Endothelial cell of umbilical vein (primary cell): ENCODE measurements around the gene NXPE3. TPM values are rescaled to one million over a fixed set of nuclear protein-coding genes. Genes with fewer than 3 reads are reported as not detected.

Experiments used
- BruUV-seq: library from RNA; stranded (reverse); fragments of 400-500 nt; replicated peaks from 2 replicates; lab custom pipeline; 2021; lab: Mats Ljungman, UMichigan
- CTCF ChIA-PET: fragments of 300-600, 350-600 bp; sonication (Branson Sonifier 250); formaldehyde crosslinking; loops from one replicate; lab custom pipeline; 2021; ENCODE audit warnings: antibody characterized with exemption, inconsistent platforms; lab: Charles Lee
- POLR2A ChIA-PET: fragments of 300-600, 350-600 bp; sonication (Branson Sonifier 250); formaldehyde crosslinking; loops from one replicate; lab custom pipeline; 2021; ENCODE audit warnings: antibody characterized with exemption, inconsistent platforms; lab: Charles Lee
- DNase-seq: peaks from one replicate; pipeline ENCODE4 v3.0.0-alpha.2; 2011; ENCODE audit warnings: low read depth, low spot score
- FAIRE-seq: peaks from 2 replicates; lab custom pipeline; 2011; peaks lifted over from hg19 to GRCh38; lab: Jason Lieb, UNC
- H2AFZ ChIP-seq: 2 replicates; pipeline ENCODE4 v1.6.0; 2012; ENCODE audit warnings: low read depth, low read length, control low read depth, inconsistent platforms
- H3K27ac ChIP-seq: 2 replicates; pipeline ENCODE4 v1.5.1; 2011; ENCODE audit warnings: low read depth, mild to moderate bottlenecking, control low read depth, low read length, moderate library complexity; ENCODE audit not compliant: insufficient read depth
- H3K27me3 ChIP-seq, 2 experiments: 2 replicates each; pipeline versions ENCODE4 v1.6.0 to v1.6.1; 2011; ENCODE audit warnings: low read length in 2 of 2, mixed read lengths in 1 of 2; ENCODE audit not compliant: control insufficient read depth in 2 of 2, insufficient read depth in 2 of 2
- H3K36me3 ChIP-seq, 2 experiments: 2 replicates in 1 of 2; 3 replicates in 1 of 2; pipeline ENCODE4 v1.5.1; 2011; ENCODE audit warnings: low read length in 2 of 2, mild to moderate bottlenecking in 1 of 2, moderate library complexity in 1 of 2; ENCODE audit not compliant: control insufficient read depth in 2 of 2, insufficient read depth in 2 of 2; ENCODE audit errors: extremely low read depth in 1 of 2
- H3K4me1 ChIP-seq: 3 replicates; pipeline ENCODE4 v1.5.1; 2011; ENCODE audit warnings: mild to moderate bottlenecking, low read length; ENCODE audit not compliant: control insufficient read depth, insufficient read depth; ENCODE audit errors: extremely low read depth
- H3K4me2 ChIP-seq: 2 replicates; pipeline ENCODE4 v1.6.1; 2011; ENCODE audit warnings: low read length, control low read depth, mixed read lengths; ENCODE audit not compliant: insufficient read depth
- H3K4me3 ChIP-seq, 3 experiments: fragments of 200-600 bp in 1 of 3; sonication (generic), shearing (Covaris generic) in 1 of 3; replicated peaks in 1 of 3; 2 replicates each; pipeline ENCODE4 v1.5.1; 2011 to 2016; ENCODE audit warnings: control low read depth in 3 of 3, low read length in 3 of 3, mild to moderate bottlenecking in 2 of 3, inconsistent platforms in 1 of 3, low read depth in 1 of 3, moderate library complexity in 1 of 3; ENCODE audit not compliant: insufficient read depth in 1 of 3
- H3K79me2 ChIP-seq: 2 replicates; pipeline ENCODE4 v1.6.0; 2012; ENCODE audit warnings: low read length, inconsistent platforms; ENCODE audit not compliant: control insufficient read depth, insufficient read depth
- H3K9ac ChIP-seq: replicated peaks from 2 replicates; pipeline ENCODE3; 2011; ENCODE audit warnings: low read length, control low read depth; ENCODE audit not compliant: insufficient read depth; ENCODE audit errors: extremely low read depth
- H3K9me1 ChIP-seq: replicated peaks from 3 replicates; pipeline ENCODE4 v1.6.0; 2011; ENCODE audit warnings: mild to moderate bottlenecking, low read length; ENCODE audit not compliant: control insufficient read depth, insufficient read depth; ENCODE audit errors: extremely low read depth
- H3K9me3 ChIP-seq: replicated peaks from 2 replicates; pipeline ENCODE4 v1.5.1; 2012; ENCODE audit warnings: low read length, inconsistent platforms; ENCODE audit not compliant: control insufficient read depth, insufficient read depth
- H4K20me1 ChIP-seq: replicated peaks from 2 replicates; pipeline ENCODE3; 2011; ENCODE audit warnings: mild to moderate bottlenecking, low read length; ENCODE audit not compliant: control insufficient read depth, insufficient read depth; ENCODE audit errors: extremely low read depth
- EZH2 ChIP-seq: IDR thresholded peaks from 2 replicates; pipeline ENCODE4 v1.6.1; 2012; ENCODE audit warnings: borderline replicate concordance, low read depth, mild to moderate bottlenecking, moderate library complexity, low read length, inconsistent platforms; ENCODE audit not compliant: severe bottlenecking
- FOS ChIP-seq: IDR thresholded peaks from 2 replicates; pipeline ENCODE4 v1.6.1; 2011; ENCODE audit warnings: mild to moderate bottlenecking, low read length, moderate library complexity, borderline replicate concordance; ENCODE audit not compliant: insufficient read depth
- GATA2 ChIP-seq: IDR thresholded peaks from 2 replicates; pipeline ENCODE4 v1.7.0; 2011; ENCODE audit warnings: low read depth, mild to moderate bottlenecking, moderate library complexity, mixed read lengths, low read length; ENCODE audit not compliant: insufficient read length, insufficient read depth
- JUN ChIP-seq: IDR thresholded peaks from 2 replicates; pipeline ENCODE4 v1.6.1; 2011; ENCODE audit warnings: borderline replicate concordance, low read depth; ENCODE audit not compliant: insufficient read length, insufficient read depth
- MYC ChIP-seq: IDR thresholded peaks from one replicate; pipeline ENCODE4 v1.6.1; 2011; ENCODE audit warnings: mild to moderate bottlenecking, low read depth, low read length
- POLR2A ChIP-seq: IDR thresholded peaks from 2 replicates; pipeline ENCODE4 v1.6.1; 2012; ENCODE audit warnings: low read depth, mild to moderate bottlenecking, control low read depth, low read length
- POLR2AphosphoS5 ChIP-seq: IDR thresholded peaks from 2 replicates; pipeline ENCODE4 v1.6.1; 2012; ENCODE audit warnings: low read depth, mild to moderate bottlenecking, control low read depth, low read length, moderate library complexity; ENCODE audit not compliant: insufficient read depth
- dilution Hi-C: fragments of 300-500 bp; cut with MboI; formaldehyde crosslinking; loops from one replicate; pipeline ENCODE4 v1.15.0; 2019; ENCODE audit warnings: low sequenced_read_pairs; ENCODE audit not compliant: extremely low pct_ligation_motif_present
- intact Hi-C: fragments of 100-400 bp; cut with micrococcal nuclease; formaldehyde crosslinking; loops from one replicate; pipeline ENCODE4 v1.10.0; 2022
- polyA plus RNA-seq, 4 experiments: library from polyadenylated mRNA; depleted of rRNA in 3 of 4; stranded (reverse) in 3 of 4; unstranded in 1 of 4; fragments of >200 nt; gene quantifications; 2 replicates each; pipeline versions ENCODE4 v1.2.1 to v1.2.3, GENCODE V29; 2011 to 2012; ENCODE audit warnings: missing spikeins in 1 of 4
- total RNA-seq: library from RNA; stranded (reverse); gene quantifications from 2 replicates; pipeline ENCODE4 v1.2.3, GENCODE V29; 2021
- TF ChIP-seq, protein P1 (sequence below), 2 donors: IDR thresholded peaks; 1 replicate in 1 of 2; 2 replicates in 1 of 2; pipeline ENCODE4 v1.5.1; 2011; ENCODE audit warnings: low read length in 2 of 2, mild to moderate bottlenecking in 2 of 2, moderate library complexity in 2 of 2, control low read depth in 1 of 2, inconsistent platforms in 1 of 2, low read depth in 1 of 2; ENCODE audit not compliant: insufficient read depth in 1 of 2; ENCODE audit errors: extremely low read depth in 1 of 2
- TF ChIP-seq, protein P2 (sequence below): IDR thresholded peaks from 2 replicates; pipeline ENCODE4 v1.6.1; 2011; ENCODE audit not compliant: insufficient read depth, insufficient read length

NXPE3 gene
- total and polyA plus RNA-seq, 2 donors (not counting 3 experiments of a cell fraction or from before 2014, with no cell fraction given): 13.7 to 20.3 TPM

DNA sequence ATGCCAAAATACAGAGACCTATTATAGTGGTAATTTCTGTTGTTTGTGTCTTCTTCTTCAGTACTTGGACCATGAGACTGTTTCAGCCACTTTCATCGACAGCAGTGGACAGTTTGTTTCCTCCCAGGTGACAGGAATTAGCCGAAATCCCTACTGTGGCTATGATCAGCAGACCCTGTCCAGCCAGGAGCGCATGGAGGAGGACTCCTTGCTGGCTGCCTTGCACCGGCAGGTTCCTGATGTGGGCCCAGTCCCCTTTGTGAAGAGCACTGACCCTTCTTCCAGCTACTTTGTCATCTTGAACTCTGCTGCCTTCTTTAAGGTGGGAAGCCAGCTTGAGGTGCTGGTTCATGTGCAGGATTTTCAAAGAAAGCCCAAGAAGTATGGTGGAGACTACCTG, 22.2 kb downstream of the NXPE3 start:
- CTCF ChIA-PET: interaction anchor here (1.2 to 7.0 kb wide), 4 partner anchors 105 to 736 kb away, joined by 3 to 94 read pairs (median 22); no protein-coding TSS in a partner anchor

More for the DNA sequence above, 22.2 kb downstream of the NXPE3 start:
- no peak for DNase-seq
- POLR2A ChIA-PET: no interaction called here
- H3K4me1 ChIP-seq: peaks cover 2% of the 10 kb centered on the region
- H3K4me3 ChIP-seq: no peak overlapping the region
- no peaks in the 10 kb centered on the region for H3K27me3 ChIP-seq
- no peak overlapping the region for H3K4me2 ChIP-seq
- dilution Hi-C loops: no loop called here
- no peak for FAIRE-seq
- no peak overlapping the region for H3K9ac ChIP-seq
- no peak overlapping the region for H2AFZ ChIP-seq
- H3K79me2 ChIP-seq: no peaks in the 10 kb centered on the region
- H3K9me1 ChIP-seq: no peaks in the 10 kb centered on the region
- no peaks in the 10 kb centered on the region for H4K20me1 ChIP-seq
- H3K27ac ChIP-seq: no peak overlapping the region
- no TSS peak for BruUV-seq
- no peaks in the 10 kb centered on the region for H3K9me3 ChIP-seq
- TF ChIP-seq, protein P1, sequence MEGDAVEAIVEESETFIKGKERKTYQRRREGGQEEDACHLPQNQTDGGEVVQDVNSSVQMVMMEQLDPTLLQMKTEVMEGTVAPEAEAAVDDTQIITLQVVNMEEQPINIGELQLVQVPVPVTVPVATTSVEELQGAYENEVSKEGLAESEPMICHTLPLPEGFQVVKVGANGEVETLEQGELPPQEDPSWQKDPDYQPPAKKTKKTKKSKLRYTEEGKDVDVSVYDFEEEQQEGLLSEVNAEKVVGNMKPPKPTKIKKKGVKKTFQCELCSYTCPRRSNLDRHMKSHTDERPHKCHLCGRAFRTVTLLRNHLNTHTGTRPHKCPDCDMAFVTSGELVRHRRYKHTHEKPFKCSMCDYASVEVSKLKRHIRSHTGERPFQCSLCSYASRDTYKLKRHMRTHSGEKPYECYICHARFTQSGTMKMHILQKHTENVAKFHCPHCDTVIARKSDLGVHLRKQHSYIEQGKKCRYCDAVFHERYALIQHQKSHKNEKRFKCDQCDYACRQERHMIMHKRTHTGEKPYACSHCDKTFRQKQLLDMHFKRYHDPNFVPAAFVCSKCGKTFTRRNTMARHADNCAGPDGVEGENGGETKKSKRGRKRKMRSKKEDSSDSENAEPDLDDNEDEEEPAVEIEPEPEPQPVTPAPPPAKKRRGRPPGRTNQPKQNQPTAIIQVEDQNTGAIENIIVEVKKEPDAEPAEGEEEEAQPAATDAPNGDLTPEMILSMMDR (IDR thresholded peaks at IDR 0.05; ENCODE audit: extremely low read depth in 1 of 2, insufficient read depth in 1 of 2, low read depth in 1 of 2, low read length in 2 of 2): no peak
- no peak for TF ChIP-seq JUN
- TF ChIP-seq, protein P2, sequence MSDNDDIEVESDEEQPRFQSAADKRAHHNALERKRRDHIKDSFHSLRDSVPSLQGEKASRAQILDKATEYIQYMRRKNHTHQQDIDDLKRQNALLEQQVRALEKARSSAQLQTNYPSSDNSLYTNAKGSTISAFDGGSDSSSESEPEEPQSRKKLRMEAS: no peak
- no peak for TF ChIP-seq FOS
- no peak for TF ChIP-seq POLR2A
- no peak for TF ChIP-seq POLR2AphosphoS5
- TF ChIP-seq EZH2: no peak
- no peak for TF ChIP-seq MYC
- TF ChIP-seq GATA2: no peak
- intact Hi-C loops: no loop called here
- peaks cover 0 to 2% of the 10 kb centered on the region in 2 experiments for H3K36me3 ChIP-seq
